ENCODE measurements around the gene PNPLA1.

DNA sequence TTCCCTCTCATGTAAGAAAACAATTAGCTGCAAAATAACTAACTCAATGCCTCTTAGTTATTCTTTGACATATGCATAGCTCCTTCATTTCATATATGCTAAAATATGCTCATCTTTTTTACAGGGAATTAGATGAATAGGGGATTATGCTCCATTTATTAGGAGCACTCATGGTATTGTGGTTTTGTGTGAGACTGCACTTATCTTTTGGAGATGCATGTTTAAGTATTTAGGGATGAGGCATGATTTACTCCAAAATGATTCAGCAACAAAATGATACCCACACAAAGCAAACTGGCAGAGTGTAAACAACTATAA lies 58.0 kb downstream of the PNPLA1 start:
- TF ChIP-seq, protein P1, sequence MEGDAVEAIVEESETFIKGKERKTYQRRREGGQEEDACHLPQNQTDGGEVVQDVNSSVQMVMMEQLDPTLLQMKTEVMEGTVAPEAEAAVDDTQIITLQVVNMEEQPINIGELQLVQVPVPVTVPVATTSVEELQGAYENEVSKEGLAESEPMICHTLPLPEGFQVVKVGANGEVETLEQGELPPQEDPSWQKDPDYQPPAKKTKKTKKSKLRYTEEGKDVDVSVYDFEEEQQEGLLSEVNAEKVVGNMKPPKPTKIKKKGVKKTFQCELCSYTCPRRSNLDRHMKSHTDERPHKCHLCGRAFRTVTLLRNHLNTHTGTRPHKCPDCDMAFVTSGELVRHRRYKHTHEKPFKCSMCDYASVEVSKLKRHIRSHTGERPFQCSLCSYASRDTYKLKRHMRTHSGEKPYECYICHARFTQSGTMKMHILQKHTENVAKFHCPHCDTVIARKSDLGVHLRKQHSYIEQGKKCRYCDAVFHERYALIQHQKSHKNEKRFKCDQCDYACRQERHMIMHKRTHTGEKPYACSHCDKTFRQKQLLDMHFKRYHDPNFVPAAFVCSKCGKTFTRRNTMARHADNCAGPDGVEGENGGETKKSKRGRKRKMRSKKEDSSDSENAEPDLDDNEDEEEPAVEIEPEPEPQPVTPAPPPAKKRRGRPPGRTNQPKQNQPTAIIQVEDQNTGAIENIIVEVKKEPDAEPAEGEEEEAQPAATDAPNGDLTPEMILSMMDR (conservative IDR thresholded peaks at IDR 0.05) = no peak
- TF ChIP-seq ZFX (IDR thresholded peaks at IDR 0.05) = no peak

Data from C4-2B (cell line).